ENCODE results near the gene KCTD19.
"Not testable (repeated sequence)": the region's sequence is repeated elsewhere in the genome, so short reads cannot be mapped to it uniquely, and the experiment has no call there.

Gene KCTD19

GRCh38 chr16:67357561-67357960 is 31.0 kb upstream of the KCTD19 start:
- no peaks in the 10 kb centered on the region for H3K4me1 ChIP-seq (ENCODE audit: control insufficient read depth in 1 of 2, insufficient read depth in 1 of 2, low read depth in 1 of 2, low read length in 1 of 2)
- no peak for TF ChIP-seq CTCF (IDR thresholded peaks at IDR 0.05)

GRCh38 chr16:67356396-67356795 is 29.9 kb upstream of the KCTD19 start:
- Histone ChIP-seq H3K27ac (no peak overlapping the region), H3K27me3 (no peaks in the 10 kb centered on the region), H3K4me1 (ENCODE audit: control insufficient read depth in 1 of 2, insufficient read depth in 1 of 2, low read depth in 1 of 2, low read length in 1 of 2) (no peaks in the 10 kb centered on the region), H3K36me3 (no peaks in the 10 kb centered on the region), H3K4me3 (ENCODE audit: low read depth in 1 of 2, low read length in 1 of 2) (no peak overlapping the region), H3K9me3 (no peaks in the 10 kb centered on the region)
- TF ChIP-seq CTCF (IDR thresholded peaks at IDR 0.05): no peak

More at GRCh38 chr16:67357561-67357960, 31.0 kb upstream of the KCTD19 start:
- no peaks in the 10 kb centered on the region for H3K36me3 ChIP-seq
- no peaks in the 10 kb centered on the region for H3K9me3 ChIP-seq
- no peak overlapping the region for H3K4me3 ChIP-seq (ENCODE audit: low read depth in 1 of 2, low read length in 1 of 2)
- H3K27ac ChIP-seq: no peak overlapping the region
- no peaks in the 10 kb centered on the region for H3K27me3 ChIP-seq

GRCh38 chr16:67352463-67352862 is 25.9 kb upstream of the KCTD19 start:
- H3K27ac ChIP-seq; H3K36me3 ChIP-seq; H3K9me3 ChIP-seq; H3K4me1 ChIP-seq (ENCODE audit: control insufficient read depth in 1 of 2, insufficient read depth in 1 of 2, low read depth in 1 of 2, low read length in 1 of 2); H3K4me3 ChIP-seq (ENCODE audit: low read depth in 1 of 2, low read length in 1 of 2); H3K27me3 ChIP-seq: not testable (repeated sequence)

GRCh38 chr16:67350324-67350723 is 23.8 kb upstream of the KCTD19 start:
- no peak for TF ChIP-seq CTCF (IDR thresholded peaks at IDR 0.05)
- no peaks in the 10 kb centered on the region for H3K36me3 ChIP-seq
- H3K9me3 ChIP-seq: no peaks in the 10 kb centered on the region
- no peak overlapping the region for H3K4me3 ChIP-seq (ENCODE audit: low read depth in 1 of 2, low read length in 1 of 2)
- H3K27ac ChIP-seq: no peak overlapping the region
- H3K27me3 ChIP-seq: no peaks in the 10 kb centered on the region
- H3K4me1 ChIP-seq (ENCODE audit: control insufficient read depth in 1 of 2, insufficient read depth in 1 of 2, low read depth in 1 of 2, low read length in 1 of 2): no peaks in the 10 kb centered on the region

GRCh38 chr16:67349172-67349571 is 22.6 kb upstream of the KCTD19 start:
- Histone ChIP-seq H3K4me1 (ENCODE audit: control insufficient read depth in 1 of 2, insufficient read depth in 1 of 2, low read depth in 1 of 2, low read length in 1 of 2) (no peaks in the 10 kb centered on the region), H3K27me3 (no peaks in the 10 kb centered on the region), H3K4me3 (ENCODE audit: low read depth in 1 of 2, low read length in 1 of 2) (no peak overlapping the region), H3K27ac (no peak overlapping the region), H3K36me3 (no peaks in the 10 kb centered on the region), H3K9me3 (no peaks in the 10 kb centered on the region)
- TF ChIP-seq CTCF (IDR thresholded peaks at IDR 0.05): no peak

- no peak overlapping the region for H3K4me3 ChIP-seq (ENCODE audit: low read depth in 1 of 2, low read length in 1 of 2)
- H3K9me3 ChIP-seq: no peaks in the 10 kb centered on the region
- H3K36me3 ChIP-seq: no peaks in the 10 kb centered on the region
- no peak overlapping the region for H3K27ac ChIP-seq
- no peak for TF ChIP-seq CTCF (IDR thresholded peaks at IDR 0.05)
- no peaks in the 10 kb centered on the region for H3K4me1 ChIP-seq (ENCODE audit: control insufficient read depth in 1 of 2, insufficient read depth in 1 of 2, low read depth in 1 of 2, low read length in 1 of 2)
- no peaks in the 10 kb centered on the region for H3K27me3 ChIP-seq
Measured at GRCh38 chr16:67346341-67346740, 19.8 kb upstream of the KCTD19 start.

Measured in neutrophil (primary cell).